ENCODE data around the gene GPC5. TPM values are rescaled to one million over a fixed set of nuclear protein-coding genes. Genes with fewer than 3 reads are reported as not detected.

Gene GPC5
- total RNA-seq, 1 donor from 2014 or later, result 0.17 TPM

GRCh38 chr13:92640936-92641335 lies 1242.5 kb downstream of the GPC5 start:
- no peaks in the 10 kb centered on the region for H3K36me3 ChIP-seq (ENCODE audit: control insufficient read depth, insufficient read depth, low read length)
- no peak overlapping the region for H3K4me3 ChIP-seq (ENCODE audit: low read depth, low read length)
- TF ChIP-seq CTCF (IDR thresholded peaks at IDR 0.05; ENCODE audit: insufficient read depth, low read length, poor library complexity, severe bottlenecking), result no peak
- DNase-seq (ENCODE audit: low read depth), result no peak
- no peaks in the 10 kb centered on the region for H3K27me3 ChIP-seq (ENCODE audit: control insufficient read depth, insufficient read depth, low read length)

- no peak for TF ChIP-seq CTCF (IDR thresholded peaks at IDR 0.05; ENCODE audit: insufficient read depth, low read length, poor library complexity, severe bottlenecking)
- DNase-seq (ENCODE audit: low read depth), result no peak
- no peaks in the 10 kb centered on the region for H3K27me3 ChIP-seq (ENCODE audit: control insufficient read depth, insufficient read depth, low read length)
- no peak overlapping the region for H3K4me3 ChIP-seq (ENCODE audit: low read depth, low read length)
- H3K36me3 ChIP-seq (ENCODE audit: control insufficient read depth, insufficient read depth, low read length), result no peaks in the 10 kb centered on the region
Observed at GRCh38 chr13:92649140-92649813, 1250.9 kb downstream of the GPC5 start.

- H3K27me3 ChIP-seq (ENCODE audit: control insufficient read depth, insufficient read depth, low read length), result no peaks in the 10 kb centered on the region
- no peaks in the 10 kb centered on the region for H3K36me3 ChIP-seq (ENCODE audit: control insufficient read depth, insufficient read depth, low read length)
- H3K4me3 ChIP-seq (ENCODE audit: low read depth, low read length), result no peak overlapping the region
- TF ChIP-seq CTCF (IDR thresholded peaks at IDR 0.05; ENCODE audit: insufficient read depth, low read length, poor library complexity, severe bottlenecking), result no peak
- no peak for DNase-seq (ENCODE audit: low read depth)
Observed at GRCh38 chr13:92656103-92656502, 1257.7 kb downstream of the GPC5 start.

- no peak for TF ChIP-seq CTCF (IDR thresholded peaks at IDR 0.05; ENCODE audit: insufficient read depth, low read length, poor library complexity, severe bottlenecking)
Observed at GRCh38 chr13:92656648-92657047, 1258.2 kb downstream of the GPC5 start.

GRCh38 chr13:92657565-92657964 lies 1259.1 kb downstream of the GPC5 start:
- H3K36me3 ChIP-seq (ENCODE audit: control insufficient read depth, insufficient read depth, low read length), result no peaks in the 10 kb centered on the region
- no peak for DNase-seq (ENCODE audit: low read depth)
- TF ChIP-seq CTCF (IDR thresholded peaks at IDR 0.05; ENCODE audit: insufficient read depth, low read length, poor library complexity, severe bottlenecking), result no peak

More at GRCh38 chr13:92656648-92657047, 1258.2 kb downstream of the GPC5 start:
- Histone ChIP-seq H3K36me3 (ENCODE audit: control insufficient read depth, insufficient read depth, low read length) (no peaks in the 10 kb centered on the region), H3K27me3 (ENCODE audit: control insufficient read depth, insufficient read depth, low read length) (no peaks in the 10 kb centered on the region), H3K4me3 (ENCODE audit: low read depth, low read length) (no peak overlapping the region)
- no peak for DNase-seq (ENCODE audit: low read depth)

GRCh38 chr13:92658293-92658692 lies 1259.9 kb downstream of the GPC5 start:
- Histone ChIP-seq H3K36me3 (ENCODE audit: control insufficient read depth, insufficient read depth, low read length) (no peaks in the 10 kb centered on the region), H3K4me3 (ENCODE audit: low read depth, low read length) (no peak overlapping the region), H3K27me3 (ENCODE audit: control insufficient read depth, insufficient read depth, low read length) (no peaks in the 10 kb centered on the region)
- DNase-seq (ENCODE audit: low read depth), result no peak
- no peak for TF ChIP-seq CTCF (IDR thresholded peaks at IDR 0.05; ENCODE audit: insufficient read depth, low read length, poor library complexity, severe bottlenecking)

More at GRCh38 chr13:92657565-92657964, 1259.1 kb downstream of the GPC5 start:
- no peak overlapping the region for H3K4me3 ChIP-seq (ENCODE audit: low read depth, low read length)
- H3K27me3 ChIP-seq (ENCODE audit: control insufficient read depth, insufficient read depth, low read length), result no peaks in the 10 kb centered on the region
